ENCODE data around the gene KRAS. TPM values are rescaled to one million over a fixed set of nuclear protein-coding genes. Genes with fewer than 3 reads are reported as not detected.

Gene KRAS
- total RNA-seq, 1 donor from 2014 or later, result 45.8 TPM

DNA sequence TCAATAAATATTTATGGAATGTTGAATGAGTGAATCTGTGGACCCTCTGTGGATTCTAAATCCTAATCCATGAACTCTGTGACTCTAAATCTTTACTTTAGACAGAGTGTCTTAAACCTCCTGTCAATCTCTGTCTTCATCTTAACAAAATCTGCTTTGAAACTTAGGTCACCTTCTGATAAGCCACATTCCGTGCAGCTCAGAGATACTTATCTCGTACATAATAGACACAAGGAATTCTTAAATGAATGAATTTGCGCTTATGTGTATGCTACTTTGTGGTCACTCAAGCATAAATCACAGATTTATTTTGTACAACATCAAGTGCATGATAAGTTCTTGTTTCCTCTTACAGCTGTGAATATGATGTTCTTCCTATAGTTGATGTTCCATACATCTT lies 2.2 kb upstream of the KRAS start:
- Mint-ChIP-seq H3K4me1 (peaks cover 43% of the 10 kb centered on the region), H3K27ac (peak overlapping the region; percentile 82), H3K27me3 (no peaks in the 10 kb centered on the region), H3K9me3 (no peaks in the 10 kb centered on the region), H3K36me3 (ENCODE audit: low read depth) (peaks cover 13% of the 10 kb centered on the region), H3K4me3 (peak overlapping the region; percentile 58)
- POLR2A ChIA-PET, result interaction anchor here (0.6 to 3.2 kb wide), 3 partner anchors 31 to 201 kb away, joined by 4 to 29 read pairs (median 9); no protein-coding TSS in a partner anchor
- ATAC-seq (ENCODE audit: low read depth) (no peak), DNase-seq (no peak)
- intact Hi-C loops (cut with micrococcal nuclease), result loop anchor here (5.0 kb wide), 3 partner anchors 864 to 1579 kb away; partner anchors contain the start of gene ITPR2
- CTCF ChIA-PET, result interaction anchor here (0.7 kb wide), 1 partner anchor 863 kb away, joined by 3 read pairs; no protein-coding TSS in a partner anchor
- TF ChIP-seq, protein P1, sequence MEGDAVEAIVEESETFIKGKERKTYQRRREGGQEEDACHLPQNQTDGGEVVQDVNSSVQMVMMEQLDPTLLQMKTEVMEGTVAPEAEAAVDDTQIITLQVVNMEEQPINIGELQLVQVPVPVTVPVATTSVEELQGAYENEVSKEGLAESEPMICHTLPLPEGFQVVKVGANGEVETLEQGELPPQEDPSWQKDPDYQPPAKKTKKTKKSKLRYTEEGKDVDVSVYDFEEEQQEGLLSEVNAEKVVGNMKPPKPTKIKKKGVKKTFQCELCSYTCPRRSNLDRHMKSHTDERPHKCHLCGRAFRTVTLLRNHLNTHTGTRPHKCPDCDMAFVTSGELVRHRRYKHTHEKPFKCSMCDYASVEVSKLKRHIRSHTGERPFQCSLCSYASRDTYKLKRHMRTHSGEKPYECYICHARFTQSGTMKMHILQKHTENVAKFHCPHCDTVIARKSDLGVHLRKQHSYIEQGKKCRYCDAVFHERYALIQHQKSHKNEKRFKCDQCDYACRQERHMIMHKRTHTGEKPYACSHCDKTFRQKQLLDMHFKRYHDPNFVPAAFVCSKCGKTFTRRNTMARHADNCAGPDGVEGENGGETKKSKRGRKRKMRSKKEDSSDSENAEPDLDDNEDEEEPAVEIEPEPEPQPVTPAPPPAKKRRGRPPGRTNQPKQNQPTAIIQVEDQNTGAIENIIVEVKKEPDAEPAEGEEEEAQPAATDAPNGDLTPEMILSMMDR (IDR thresholded peaks at IDR 0.05), result no peak

DNA sequence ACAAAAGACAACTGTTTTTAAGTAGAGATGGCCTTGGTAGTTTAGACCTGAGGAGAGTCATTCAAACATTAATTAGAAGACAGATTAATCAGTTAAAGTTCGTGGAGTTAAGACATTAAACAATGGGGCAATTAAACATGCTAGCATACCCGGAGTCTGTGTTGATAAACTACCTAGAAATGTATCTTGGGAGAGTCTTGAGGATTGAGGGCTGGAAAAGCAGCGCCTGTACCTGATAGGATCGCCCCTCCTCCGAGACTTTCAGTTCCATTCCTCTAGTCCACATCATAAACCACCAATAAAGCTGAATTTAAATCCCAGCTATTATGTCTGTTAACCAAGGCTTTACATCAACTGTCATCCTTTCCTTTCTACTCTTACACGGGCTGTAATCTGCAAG lies 1.0 kb upstream of the KRAS start:
- peak overlapping the region; percentile 82 for H3K27ac Mint-ChIP-seq
- no peak for ATAC-seq (ENCODE audit: low read depth)
- ChIA-PET POLR2A (interaction anchor here (0.5 to 3.2 kb wide), 6 partner anchors 16 to 100 kb away, joined by 3 to 29 read pairs (median 5); partner anchors contain the start of genes DNAI7 and ETFRF1), CTCF (no interaction called here)
- no peak for DNase-seq
- H3K36me3 Mint-ChIP-seq (ENCODE audit: low read depth), result peaks cover 18% of the 10 kb centered on the region
- H3K9me3 Mint-ChIP-seq, result no peaks in the 10 kb centered on the region
- H3K4me3 Mint-ChIP-seq, result peak overlapping the region; percentile 95
- H3K27me3 Mint-ChIP-seq, result no peaks in the 10 kb centered on the region
- intact Hi-C loops (cut with micrococcal nuclease), result loop anchor here (1.0 to 5.0 kb wide), 11 partner anchors 8 to 1581 kb away; partner anchors contain the start of genes DNAI7, ETFRF1 and ITPR2
- peaks cover 48% of the 10 kb centered on the region for H3K4me1 Mint-ChIP-seq
- TF ChIP-seq, protein P1 (IDR thresholded peaks at IDR 0.05), result no peak

DNA sequence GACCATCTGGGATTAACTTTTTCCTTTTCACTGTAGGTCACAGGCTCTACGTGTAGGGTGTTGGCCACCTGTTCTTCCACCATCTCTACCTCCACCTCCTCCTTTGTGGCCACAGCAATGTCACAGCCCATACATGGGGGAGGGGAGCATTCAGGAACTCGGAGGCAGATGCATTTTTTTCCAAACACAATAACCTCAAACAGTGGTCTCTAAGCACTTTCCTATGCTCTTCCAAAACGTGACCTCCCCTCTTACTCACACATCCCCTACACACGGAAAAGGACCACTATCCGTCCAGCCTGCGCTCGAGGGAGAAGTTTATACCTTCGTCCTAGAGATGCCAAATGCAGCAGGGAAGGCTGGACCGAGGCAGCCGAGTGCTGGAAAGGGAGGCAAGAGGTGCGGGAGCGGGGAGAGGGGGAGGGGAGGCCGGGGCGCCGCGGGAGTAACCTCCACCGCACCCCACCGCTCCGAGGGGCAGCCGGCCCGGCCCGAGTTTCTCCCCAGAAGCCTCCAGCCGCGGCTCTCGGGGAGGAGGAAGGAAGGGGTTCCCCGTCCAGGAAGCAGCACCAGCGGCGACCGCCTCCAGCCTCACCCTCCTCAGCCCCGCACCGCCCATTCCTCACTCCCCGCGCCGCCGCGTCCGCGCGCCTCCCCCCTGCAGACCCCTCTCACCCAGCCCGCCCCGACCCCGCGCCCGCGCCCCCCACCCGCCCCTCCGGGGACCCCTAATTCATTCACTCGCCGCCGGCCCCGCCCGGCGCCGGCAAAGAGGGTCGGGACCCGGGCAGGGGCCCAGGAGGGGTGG lies 594 bp downstream of the KRAS start:
- TF ChIP-seq, protein P1 (IDR thresholded peaks at IDR 0.05), result no peak
- intact Hi-C loops (cut with micrococcal nuclease), result loop anchor here (1.0 to 5.0 kb wide), 7 partner anchors 9 to 1582 kb away; partner anchors contain the start of gene ITPR2
- Mint-ChIP-seq H3K9me3 (no peaks in the 10 kb centered on the region), H3K4me3 (peak overlapping the region; percentile 95), H3K4me1 (peaks cover 56% of the 10 kb centered on the region), H3K27ac (peak overlapping the region; percentile 95), H3K36me3 (ENCODE audit: low read depth) (peaks cover 25% of the 10 kb centered on the region), H3K27me3 (no peaks in the 10 kb centered on the region)
- ATAC-seq (ENCODE audit: low read depth) (peak; percentile 45), DNase-seq (peak; percentile 63)
- ChIA-PET CTCF (interaction anchor here (1.0 to 1.2 kb wide), 2 partner anchors 9 to 12 kb away, joined by 3 to 4 read pairs; no protein-coding TSS in a partner anchor), POLR2A (interaction anchor here (0.6 to 3.2 kb wide), 15 partner anchors 9 to 990 kb away, joined by 3 to 29 read pairs (median 4); partner anchors contain the start of genes DNAI7 and ETFRF1)

DNA sequence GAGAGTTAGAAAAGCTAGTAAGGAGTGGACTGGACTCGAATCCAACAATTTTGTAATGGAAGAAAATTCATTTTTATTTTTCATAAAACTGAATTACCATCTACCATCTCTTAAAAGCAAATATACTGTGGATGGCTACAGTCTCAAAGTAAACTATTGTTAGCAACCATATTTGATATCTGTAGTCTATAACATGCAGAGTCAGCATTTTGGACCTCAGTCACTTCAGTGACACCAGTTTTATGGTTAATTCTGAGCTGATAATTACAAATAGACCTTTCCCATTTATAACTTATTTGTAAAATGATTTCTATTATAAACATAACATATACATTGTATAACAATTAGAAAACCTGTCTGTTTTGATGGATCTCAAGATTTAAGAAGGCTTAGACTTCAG lies 2.0 kb downstream of the KRAS start:
- Mint-ChIP-seq H3K4me3 (peak overlapping the region; percentile 32), H3K36me3 (ENCODE audit: low read depth) (peaks cover 38% of the 10 kb centered on the region), H3K27ac (peak overlapping the region; percentile 50), H3K9me3 (no peaks in the 10 kb centered on the region), H3K27me3 (no peaks in the 10 kb centered on the region), H3K4me1 (peaks cover 52% of the 10 kb centered on the region)
- DNase-seq, result no peak
- POLR2A ChIA-PET, result interaction anchor here (0.6 to 1.1 kb wide), 3 partner anchors 15 to 104 kb away, joined by 3 read pairs; no protein-coding TSS in a partner anchor
- CTCF ChIA-PET, result interaction anchor here (0.7 to 1.2 kb wide), 3 partner anchors 11 to 213 kb away, joined by 3 read pairs; no protein-coding TSS in a partner anchor
- intact Hi-C loops (cut with micrococcal nuclease), result no loop called here
- TF ChIP-seq, protein P1 (IDR thresholded peaks at IDR 0.05), result no peak
- ATAC-seq (ENCODE audit: low read depth), result no peak

DNA sequence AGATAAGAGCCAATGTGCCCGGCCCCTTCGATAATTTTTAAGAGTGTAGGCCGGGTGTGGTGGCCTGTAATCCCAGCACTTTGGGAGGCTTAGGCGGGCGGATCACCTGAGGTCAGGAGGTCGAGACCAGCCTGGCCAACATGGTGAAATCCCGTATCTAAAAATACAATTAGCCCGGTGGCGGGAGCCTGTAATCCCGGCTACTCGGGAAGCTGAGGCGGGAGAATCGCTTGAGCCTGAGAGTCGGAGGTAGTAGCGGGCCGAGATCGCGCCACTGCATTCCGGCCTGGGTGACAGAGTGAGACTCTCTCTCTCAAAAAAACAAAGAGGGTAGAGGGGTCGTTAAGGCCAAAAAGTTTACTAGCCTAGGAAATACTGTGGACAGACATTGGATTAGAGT lies 2.6 kb downstream of the KRAS start:
- no peak for DNase-seq
- TF ChIP-seq, protein P1 (IDR thresholded peaks at IDR 0.05), result no peak
- POLR2A ChIA-PET, result no interaction called here
- Mint-ChIP-seq H3K27me3 (no peaks in the 10 kb centered on the region), H3K36me3 (ENCODE audit: low read depth) (peaks cover 43% of the 10 kb centered on the region), H3K27ac (no peak overlapping the region), H3K9me3 (no peaks in the 10 kb centered on the region), H3K4me1 (peaks cover 46% of the 10 kb centered on the region), H3K4me3 (no peak overlapping the region)
- intact Hi-C loops (cut with micrococcal nuclease), result no loop called here
- CTCF ChIA-PET, result interaction anchor here (0.7 to 0.8 kb wide), 2 partner anchors 139 to 213 kb away, joined by 3 read pairs; no protein-coding TSS in a partner anchor
- ATAC-seq (ENCODE audit: low read depth), result no peak
